NCI-H1417 (cell line): Measurements from ENCODE around the gene STXBP5.

Experiments used
- DNase-seq, 3 experiments: peaks; one replicate each; lab custom pipeline; 2025; lab: John Stamatoyannopoulos, UW

STXBP5 gene

DNA sequence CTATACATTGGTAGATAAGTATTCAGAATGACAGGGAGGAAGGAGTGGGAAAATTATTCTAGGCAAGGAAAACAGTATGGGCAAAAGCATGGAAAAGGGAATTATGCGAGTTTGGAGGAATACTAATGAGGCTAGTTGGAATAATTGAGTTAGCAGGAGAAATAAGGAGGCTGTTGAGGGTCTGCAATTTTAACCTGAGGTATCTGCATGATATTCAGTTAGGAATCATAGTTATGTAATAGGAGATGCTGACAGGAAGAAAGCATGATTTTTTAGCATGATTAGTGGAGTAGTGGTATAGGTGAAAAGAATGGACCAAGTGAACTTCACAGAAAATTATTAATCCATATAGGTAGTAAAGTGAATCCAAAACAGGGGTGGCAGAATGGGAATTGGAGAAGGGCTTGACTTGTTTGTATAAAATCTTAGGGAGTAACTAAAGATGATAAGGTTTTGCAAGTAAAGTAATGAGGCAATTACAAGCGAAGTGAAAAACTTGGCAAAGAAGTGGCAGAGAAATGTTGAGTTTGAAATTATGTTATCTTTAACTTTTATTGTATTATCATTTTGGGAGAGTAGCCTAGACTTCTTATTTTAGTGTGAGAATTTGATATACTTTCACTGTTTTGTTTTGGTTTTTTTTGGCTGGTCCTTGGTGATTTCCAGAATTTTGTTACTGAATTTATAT, 5.7 kb downstream of the STXBP5 start:
- no peak for DNase-seq

DNA sequence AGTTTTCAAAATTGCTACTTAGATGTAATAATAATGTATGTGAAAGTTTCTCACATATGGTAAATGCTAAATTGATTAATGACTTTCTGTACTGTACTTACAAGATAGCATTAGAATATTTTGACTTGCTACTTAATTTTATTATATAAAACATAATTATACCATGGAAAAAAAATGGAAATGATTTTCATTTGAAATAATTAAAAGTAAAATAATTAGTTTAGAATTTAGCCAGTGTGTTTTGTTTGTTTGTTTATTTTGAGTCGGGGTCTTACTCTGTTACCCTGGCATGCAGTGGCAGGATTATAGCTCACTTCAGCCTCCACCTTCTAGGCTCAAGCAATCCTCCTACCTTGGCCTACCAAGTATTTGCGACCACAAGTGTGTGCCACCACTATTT, 7.1 kb downstream of the STXBP5 start:
- no peak for DNase-seq

DNA sequence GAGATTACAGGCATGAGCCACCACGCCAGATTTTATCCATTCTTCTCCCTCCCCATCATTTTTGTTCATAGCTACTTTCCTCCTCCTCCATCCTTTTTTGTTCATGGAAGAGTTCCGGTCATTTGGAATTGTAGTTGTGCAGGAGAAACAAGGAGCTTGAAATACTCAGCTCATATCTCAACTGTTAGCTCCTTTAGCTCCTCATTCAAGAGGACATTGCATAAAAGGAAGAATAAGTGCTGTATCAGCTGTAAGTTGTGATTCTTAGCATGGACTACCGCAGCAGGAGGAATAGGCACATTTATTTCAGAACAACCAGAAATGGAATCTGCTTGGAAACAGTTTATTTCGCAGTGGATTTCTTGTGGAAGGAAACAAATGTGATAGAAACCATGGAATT, 7.6 kb downstream of the STXBP5 start:
- no peak for DNase-seq

DNA sequence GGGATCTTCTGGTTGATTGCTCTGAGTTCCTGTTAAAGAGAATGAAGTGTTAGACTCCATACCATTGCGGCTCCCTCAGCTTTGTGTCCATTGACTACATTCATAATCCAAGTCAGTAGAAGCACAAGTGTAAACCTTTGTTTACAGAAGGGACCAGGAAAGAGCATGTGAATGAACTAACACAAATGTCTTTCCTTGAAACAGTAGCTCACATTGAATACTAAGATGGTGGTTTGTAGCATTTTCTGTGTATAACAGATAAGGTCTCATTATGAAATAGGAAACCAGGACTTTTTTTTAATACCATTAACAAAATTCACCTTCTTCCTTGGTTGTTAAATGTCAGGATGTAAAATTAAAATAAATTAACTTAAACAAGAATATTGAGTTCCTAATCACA, 8.4 kb downstream of the STXBP5 start:
- peak in 2 of 3 experiments; percentile 10 to 65 for DNase-seq

DNA sequence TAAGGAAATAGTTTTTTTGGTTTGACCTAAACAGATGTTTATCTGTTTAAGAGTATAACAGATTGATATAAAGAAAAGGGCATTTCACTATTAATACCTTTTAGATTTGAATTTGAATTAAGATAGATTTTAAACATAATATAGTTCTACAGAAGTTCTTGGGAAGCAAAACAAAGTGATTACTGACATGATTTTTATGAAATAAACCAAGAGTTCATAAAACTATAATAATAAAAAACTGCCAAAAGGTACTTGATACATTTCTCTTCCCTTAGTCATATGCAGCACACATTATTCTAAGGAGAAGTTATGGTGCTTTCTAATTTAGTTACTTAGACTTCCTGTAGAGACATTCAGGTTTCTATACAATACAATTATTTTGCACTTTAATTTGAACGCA, 9.6 kb downstream of the STXBP5 start:
- no peak for DNase-seq

DNA sequence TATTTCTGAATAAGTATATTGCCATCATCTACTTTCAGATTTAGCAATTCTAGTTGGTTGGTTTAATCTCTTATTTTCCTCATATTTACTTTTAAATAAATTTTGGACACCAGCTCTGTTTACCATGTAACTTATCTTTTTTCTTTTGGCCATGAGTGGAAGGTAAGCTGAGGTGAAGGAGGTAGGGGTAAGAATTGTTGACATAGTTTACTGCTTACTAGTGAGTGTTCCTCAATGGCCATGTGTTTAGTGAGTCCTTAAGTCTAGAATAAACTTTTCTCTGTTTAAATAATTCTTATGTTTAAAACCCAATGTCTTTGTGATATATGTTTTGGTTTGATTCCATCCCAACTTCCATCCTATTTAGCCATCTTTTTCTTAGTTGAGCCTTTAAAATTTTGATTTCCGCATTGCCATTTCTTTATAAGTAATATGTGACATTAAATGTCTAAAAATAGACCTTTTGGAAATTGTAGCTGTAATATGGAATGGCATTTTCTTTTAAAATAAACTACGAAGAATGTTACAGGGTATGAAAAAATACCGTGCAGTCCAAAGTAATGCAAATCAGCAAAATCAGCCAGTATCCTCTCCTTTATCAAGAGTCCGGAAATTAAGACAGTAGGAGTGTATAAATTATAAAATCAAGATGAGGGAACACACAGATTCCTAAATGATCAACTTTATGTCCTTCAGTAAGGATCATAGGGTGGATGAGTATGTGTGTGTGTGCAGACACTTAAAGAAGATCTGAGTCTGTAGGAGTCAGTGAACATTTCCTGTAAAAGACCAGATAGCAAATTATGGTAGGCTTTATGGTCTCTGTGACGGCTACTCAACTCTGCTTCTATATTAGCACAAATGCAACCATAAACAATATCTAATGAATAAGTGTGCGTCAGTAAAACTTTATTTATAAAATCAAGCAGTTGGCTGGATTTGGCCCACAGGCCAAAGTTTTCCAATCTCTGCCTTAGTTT, 10.3 kb downstream of the STXBP5 start:
- DNase-seq, result no peak

DNA sequence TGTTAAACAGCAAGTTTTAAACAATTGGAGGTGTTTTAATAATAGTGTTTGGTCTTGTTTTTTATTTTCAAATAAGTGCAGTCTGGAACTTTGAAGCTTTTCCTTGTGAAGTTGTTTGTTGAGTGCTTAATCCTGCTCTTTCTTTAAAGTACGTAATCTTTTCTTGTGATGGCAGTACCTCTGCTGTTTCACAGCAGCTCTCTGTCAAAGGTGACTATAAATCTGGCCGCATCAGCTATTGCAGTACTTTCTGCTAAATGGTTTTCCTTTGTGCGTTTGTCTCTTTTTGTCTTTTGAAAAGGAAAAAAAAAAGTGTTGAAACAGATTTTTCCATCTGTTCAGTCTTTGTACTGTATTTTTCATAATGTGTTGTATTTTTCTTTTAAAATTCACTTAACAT, 12.7 kb downstream of the STXBP5 start:
- peak in 1 of 3 experiments; percentile 54 for DNase-seq

DNA sequence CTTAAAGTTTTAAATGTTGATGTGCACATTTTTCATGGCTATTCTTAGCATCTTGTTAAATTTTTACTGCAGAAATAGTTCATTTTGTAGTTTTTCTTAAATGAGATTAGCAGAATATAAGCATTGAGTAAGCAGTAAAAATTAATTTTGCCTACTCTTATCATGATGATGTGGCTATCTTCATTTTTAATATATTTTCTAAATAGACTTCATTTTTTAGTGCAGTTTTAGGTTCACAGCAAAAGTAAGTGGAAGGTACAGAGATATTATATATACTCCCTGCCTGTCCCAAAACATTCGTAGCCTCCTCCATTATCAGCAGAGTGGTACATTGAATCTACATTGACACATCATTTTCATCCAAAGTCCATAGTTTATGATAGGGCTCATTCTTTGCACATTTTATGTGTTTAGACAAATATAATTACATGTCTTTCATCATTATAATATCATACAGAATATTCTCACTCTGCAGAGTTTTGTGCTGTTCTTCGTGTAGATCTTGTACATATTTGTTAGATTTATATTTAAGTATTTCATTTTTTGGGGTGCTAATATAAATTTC, 13.7 kb downstream of the STXBP5 start:
- DNase-seq, result no peak

DNA sequence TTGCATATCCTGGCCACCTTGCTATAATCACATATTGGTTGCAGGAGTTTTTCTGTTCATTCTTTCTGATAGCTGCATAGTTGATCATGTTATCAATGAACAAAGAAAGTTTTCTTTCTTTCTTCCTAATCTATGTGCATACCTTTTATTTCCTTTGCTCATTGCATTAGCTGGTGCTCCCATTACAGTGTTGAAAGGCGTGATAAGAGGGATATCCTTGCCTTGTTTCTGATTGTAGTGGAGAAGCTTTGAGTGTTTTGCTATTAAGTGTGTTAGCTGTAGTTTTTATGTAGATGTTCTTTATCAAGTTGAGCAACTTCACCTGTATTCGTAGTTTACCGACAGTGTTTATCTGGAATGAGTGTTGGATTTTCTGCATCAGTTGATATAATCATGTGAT, 14.6 kb downstream of the STXBP5 start:
- DNase-seq, result no peak

DNA sequence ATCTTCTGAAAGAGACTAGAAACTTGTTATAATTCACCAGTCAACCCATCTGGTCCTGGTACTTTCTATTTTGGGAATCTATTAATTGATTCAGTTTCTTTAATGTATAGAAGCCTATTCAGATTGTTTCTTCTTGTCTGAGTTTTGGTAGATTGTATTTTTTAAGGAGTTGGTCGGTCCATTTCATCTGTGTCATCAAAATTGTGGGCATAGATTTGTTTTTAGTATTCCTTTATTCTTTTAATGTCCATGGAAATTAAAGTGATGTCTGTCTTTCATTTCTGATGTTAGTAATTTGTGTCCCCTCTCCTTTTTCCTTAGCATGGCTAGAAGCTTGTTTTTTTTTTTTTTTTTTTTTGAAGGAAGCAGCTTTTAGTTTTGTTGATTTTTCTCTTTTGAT, 15.2 kb downstream of the STXBP5 start:
- DNase-seq, result no peak

DNA sequence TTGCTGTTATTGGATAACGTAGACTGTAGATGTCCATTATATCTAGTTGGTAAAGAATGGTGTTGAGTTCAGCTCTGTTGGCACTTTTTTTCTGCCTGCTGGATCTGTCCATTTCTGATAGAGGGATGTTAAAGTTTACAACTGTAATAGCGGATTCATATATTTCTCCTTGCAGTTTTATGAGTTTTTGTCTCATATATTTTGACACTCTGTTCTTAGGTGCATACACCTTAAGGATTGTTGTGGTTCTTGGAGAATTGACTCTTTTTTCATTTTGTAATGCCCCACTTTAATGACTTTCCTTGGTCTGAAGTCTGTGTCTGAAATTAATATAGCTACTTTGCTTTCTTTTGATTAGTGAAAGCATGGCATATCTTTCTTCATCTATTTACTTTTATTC, 16.1 kb downstream of the STXBP5 start:
- DNase-seq, result no peak

DNA sequence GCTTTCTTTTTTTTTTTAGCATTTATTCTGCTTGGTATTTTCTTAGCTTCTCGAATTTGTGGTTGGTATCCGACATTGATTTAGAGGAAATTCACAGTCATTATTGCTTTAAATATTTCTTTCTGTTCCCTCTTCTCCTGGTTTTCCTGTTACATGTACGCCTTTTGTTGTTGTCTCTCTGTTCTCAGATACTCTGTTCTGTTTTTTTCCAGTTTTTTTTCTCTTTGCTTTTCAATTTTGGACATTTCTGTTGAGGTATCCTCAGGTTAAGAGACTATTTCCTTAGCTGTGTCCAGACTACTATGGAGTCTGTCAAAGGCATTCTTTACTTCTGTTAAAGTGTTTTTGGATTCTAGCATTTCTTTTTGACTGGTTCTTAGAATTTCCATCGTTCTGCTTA, 17.5 kb downstream of the STXBP5 start:
- DNase-seq, result no peak

DNA sequence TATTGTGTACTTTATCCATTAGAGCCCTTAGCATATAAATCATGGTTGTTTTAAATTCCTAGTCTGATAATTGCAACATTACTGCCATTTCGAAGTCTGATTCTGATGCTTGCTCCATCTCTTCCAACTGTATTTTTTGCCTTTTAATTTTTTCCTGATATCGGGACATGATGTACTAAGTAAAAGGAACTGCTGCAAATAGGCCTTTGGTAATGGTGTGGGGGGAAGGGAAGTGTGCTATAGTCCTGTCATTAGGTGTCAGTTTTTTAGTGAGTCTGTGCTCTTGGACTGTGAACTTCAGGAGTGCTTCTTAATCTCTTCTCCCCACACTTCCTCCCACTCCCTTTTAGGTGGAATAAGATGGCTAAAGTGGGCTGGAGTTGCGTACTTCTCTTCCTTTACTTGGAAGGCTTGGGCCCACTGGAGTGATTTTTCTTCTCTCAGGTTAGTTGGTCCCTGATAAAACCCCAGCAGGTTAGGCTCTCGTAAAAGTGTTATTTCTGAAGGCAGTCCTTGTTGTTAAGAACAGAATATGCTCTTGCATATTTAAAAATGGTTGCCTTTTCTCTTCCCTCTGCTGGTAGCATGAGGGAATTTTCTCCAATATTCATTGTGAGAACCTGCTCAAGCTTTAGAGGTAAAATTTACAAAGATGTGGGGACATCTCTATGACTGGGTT, 18.1 kb downstream of the STXBP5 start:
- DNase-seq, result no peak

DNA sequence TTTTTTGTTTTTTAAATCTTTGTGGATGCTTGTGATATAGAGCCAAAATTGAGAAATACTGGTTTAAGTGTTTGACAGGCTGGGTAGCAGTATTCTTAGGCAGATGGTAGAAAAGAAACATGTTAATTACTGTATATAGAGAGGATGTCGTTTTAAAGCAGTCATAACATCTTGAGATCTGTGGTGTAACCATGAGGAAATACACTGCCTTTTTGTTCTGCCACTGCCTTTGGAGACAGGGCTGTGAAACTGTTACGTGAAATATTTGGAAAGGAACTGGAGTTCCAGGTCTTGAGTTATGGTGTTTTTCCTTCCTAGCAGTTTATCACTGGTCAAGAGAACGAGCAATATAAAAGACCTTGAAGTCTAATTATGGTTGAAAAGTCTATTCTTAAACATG, 19.5 kb downstream of the STXBP5 start:
- no peak for DNase-seq

DNA sequence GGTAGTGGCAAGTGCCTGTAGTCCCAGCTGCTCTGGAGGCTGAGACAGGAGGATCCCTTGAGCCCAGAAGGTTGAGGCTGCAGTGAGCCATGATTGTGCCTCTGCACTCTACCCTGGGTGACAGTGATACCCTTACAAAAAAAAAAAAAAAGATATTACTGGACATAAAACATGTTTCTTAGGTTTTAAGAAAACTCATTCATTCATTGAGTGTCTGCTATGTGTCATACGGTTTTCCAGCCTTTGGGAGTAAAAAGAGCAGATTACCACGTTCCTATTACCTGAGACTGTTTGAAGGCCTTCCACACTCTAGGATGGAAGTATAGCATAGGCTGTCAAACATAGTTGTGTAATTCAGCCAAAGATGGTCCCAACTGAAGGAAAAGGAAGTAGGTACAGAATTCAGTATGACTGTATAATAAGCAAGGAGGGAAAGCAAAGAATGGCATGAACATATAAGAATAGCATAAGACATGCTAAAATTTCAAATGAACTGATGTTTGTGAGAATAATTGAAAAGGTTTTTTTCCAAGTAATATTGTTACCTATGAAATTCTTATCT, 22.0 kb downstream of the STXBP5 start:
- DNase-seq, result no peak

DNA sequence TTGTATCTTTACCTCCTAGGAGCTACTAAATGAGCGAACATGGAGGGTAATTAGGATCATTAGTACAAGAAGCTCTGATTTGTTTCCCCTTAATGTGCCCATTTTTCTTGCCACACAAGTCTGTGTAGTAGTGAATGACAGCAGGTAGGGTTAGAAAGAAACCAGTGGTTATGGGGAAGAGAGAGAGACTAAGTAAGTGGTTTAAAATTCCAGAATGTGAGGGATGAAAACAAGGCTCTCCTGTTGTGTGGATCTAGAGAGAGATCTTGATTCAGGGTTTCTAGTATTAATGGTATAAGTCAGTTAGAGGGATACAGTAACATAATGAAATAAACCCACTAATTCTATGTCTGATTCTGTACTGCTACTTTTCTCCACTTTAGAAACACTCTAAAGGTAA, 22.7 kb downstream of the STXBP5 start:
- no peak for DNase-seq

DNA sequence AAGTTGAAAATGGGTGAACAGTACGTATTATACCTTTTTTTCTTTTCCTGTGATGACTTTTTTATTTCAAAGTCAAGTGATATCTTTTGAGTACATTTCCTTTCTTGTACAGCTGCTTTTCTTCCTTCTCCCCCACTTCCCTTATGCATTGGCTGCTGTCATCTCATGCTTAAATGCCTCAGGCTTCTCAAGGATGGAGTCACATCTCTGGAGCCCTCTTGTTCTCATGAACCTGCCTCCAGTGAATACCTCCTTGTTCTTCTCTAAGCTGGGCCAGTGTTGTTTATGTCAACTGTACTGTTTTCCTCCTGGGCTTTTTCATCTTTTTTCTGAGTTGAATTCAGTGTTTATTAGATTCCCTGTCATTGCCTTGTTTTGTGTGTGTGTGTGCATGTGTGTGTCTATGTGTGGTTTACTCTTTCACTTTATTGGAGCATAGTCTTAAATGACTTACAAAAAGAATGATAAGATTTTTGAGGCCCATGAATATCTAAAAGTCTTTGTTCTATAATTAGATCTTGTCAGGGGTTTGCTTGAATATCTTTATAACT, 23.6 kb downstream of the STXBP5 start:
- no peak for DNase-seq

DNA sequence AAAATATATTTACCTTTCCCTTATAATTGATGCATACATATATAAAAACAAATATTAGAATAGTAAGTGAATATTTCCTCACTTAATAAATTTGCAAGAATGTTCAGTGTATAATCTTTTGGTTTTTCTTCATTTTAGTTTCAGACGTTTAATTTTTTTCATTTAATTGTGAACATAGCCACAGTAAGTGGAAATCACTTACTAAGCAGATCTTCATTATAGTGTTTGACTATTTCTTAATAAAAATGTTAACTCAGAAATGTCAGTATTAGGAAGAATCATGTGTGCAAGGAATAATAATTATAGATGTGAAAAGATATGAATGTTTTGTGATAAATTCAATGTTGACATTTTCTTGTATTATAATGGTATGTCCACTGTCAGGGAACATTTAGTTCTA, 27.4 kb downstream of the STXBP5 start:
- no peak for DNase-seq

DNA sequence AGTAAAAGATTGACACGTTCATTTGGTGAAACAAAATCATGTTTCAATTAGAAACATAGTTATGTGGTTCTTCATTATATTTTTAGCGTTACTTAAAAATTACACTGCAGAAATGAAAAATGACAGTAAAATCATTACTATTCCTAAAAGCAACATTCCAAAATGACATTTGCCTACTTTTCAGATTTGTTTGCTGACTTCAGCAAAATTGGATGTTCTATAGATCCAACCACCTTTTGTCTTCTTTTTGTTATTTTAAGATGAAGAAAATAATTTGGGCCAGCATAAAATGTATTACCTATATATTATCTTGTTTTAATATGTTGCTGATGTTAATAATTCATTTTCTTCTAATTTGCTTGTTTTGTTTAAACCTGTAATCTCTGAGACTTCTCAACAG, 30.5 kb downstream of the STXBP5 start:
- no peak for DNase-seq

DNA sequence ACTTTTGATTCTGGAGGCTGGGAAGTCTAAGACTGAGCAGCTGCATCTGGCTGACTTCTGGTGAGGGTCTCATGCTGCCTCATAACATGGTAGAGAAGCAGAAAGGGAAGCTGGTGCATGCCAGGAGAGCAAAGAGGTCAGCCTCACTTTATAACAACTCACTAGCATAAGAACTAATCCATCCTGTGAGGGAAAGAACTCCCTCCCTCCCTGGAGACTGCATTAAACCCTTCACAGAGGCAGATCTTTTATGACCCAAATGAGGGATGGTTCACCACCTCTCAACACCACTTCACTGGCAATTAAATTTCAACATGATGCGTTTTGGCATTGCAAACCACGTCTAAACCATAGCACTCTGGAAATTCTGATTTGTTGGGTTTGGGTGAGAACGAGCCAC, 33.9 kb downstream of the STXBP5 start:
- peak in 2 of 3 experiments; percentile 67 to 70 for DNase-seq

DNA sequence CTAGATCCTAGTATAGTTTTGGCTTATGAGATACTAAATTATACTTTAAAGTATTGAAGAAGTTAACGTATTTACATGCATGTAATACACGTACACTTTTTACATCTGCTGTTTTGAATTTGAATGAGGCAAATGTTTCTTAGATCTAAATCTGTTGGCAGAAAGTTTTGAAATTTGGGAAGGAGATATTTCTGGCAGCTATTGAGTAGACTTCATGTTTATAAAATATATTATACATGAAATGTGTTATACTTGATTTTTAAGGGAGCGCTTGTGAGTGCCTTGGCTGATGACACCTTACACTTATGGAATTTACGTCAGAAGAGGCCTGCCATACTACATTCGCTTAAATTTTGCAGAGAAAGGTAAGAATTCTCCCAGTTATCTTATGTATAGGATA, 34.7 kb downstream of the STXBP5 start:
- no peak for DNase-seq

DNA sequence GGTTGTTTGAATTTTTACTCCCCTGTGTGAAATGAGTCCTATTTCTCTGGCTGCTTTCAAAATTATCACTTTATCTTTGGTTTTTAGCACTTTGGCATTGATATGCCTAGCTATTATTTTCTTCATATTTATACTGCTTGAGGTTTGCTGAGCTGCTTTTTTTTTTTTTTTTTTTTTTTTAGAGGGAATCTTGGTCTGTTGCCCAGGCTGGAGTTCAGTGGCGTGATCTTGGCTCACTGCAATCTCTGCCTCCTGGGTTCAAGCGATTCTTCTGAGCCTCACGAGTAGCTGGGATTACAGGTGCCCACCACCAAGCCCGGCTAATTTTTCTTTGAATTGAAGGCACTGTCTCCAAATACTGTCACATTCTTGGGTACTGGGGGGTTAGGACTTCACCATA, 40.6 kb downstream of the STXBP5 start:
- no peak for DNase-seq
